GM18858 (cell line): Measurements from ENCODE around the gene GALNT8.

ENCODE experiments used
- ATAC-seq: cut with Tn5 transposase; IDR thresholded peaks from one replicate; pipeline ENCODE4 v1.9.1; 2021; ENCODE audit not compliant: unreplicated experiment

Gene GALNT8

GRCh38 chr12:4794491-4794890 lies 74.3 kb downstream of the GALNT8 start:
- ATAC-seq, result no peak

DNA sequence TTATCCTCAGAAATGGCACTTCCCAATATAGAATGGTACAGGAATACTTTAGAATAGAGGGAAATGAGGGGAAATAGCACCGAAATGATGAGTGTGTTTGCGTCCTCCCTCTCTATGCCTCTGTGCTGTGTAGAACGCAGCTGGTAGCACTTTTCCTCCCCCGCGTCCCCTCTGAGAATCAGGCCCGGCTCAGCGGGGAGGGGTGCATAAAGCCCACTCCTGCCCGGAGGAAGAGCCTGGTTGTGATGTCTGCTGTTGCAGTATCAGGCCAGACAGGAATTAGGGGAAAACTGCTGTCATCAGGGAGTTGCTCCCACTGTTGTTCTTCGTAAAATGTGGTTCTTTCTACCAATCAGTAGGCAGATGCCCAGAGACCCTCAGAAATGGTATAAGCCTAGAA lies 76.0 kb downstream of the GALNT8 start:
- ATAC-seq, result no peak

GRCh38 chr12:4796694-4797482 lies 76.7 kb downstream of the GALNT8 start:
- no peak for ATAC-seq

DNA sequence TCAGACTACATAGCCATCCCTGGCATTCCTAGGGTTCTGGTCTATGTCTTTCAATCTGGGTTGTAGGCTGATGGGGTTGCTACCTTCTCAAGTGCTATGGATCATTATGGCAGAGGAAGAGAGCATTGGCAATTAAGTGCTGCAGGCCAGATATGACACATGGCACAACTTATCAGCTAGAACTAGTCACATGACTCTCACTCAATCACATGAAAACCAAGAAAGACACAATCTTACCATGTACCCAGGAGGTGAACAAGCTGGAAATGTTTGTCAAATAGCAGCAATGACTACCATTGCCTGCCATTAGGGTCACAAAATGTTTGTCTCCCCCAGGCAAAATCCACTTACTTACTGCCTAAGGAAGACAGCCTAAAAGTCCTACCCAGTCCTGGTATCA lies 80.4 kb downstream of the GALNT8 start:
- no peak for ATAC-seq

DNA sequence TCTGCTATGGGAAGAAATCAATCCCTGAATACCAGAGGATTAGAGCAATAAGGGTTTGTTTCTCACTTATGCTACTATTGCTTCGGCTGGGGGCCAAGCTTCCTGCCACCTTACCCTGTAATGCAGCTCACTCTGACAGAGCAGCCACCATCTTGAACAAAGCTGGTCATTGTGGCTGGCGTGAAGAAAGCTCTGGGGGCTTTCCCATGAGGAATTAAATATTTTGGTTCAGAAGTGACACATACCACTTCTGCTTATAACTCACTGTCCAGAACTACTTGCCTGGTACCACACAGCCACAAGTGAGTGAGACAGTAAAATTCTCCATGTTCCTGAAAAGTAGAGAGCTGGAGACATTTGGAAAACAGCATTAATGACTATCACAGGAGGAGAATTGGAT lies 82.6 kb downstream of the GALNT8 start:
- ATAC-seq, result no peak

- no peak for ATAC-seq
Measured at GRCh38 chr12:4806439-4807115, 86.4 kb downstream of the GALNT8 start.

GRCh38 chr12:4807116-4807783 lies 87.0 kb downstream of the GALNT8 start:
- no peak for ATAC-seq

- ATAC-seq, result no peak
Measured at GRCh38 chr12:4807813-4808212, 87.6 kb downstream of the GALNT8 start.

GRCh38 chr12:4809013-4809448 lies 88.8 kb downstream of the GALNT8 start:
- no peak for ATAC-seq

- no peak for ATAC-seq
Measured at GRCh38 chr12:4809449-4810218, 89.4 kb downstream of the GALNT8 start.

GRCh38 chr12:4810219-4810671 lies 90.0 kb downstream of the GALNT8 start:
- ATAC-seq, result no peak

- ATAC-seq, result no peak
Measured at GRCh38 chr12:4812624-4813327, 92.6 kb downstream of the GALNT8 start.

- ATAC-seq, result no peak
Measured at GRCh38 chr12:4813741-4814140, 93.5 kb downstream of the GALNT8 start.

DNA sequence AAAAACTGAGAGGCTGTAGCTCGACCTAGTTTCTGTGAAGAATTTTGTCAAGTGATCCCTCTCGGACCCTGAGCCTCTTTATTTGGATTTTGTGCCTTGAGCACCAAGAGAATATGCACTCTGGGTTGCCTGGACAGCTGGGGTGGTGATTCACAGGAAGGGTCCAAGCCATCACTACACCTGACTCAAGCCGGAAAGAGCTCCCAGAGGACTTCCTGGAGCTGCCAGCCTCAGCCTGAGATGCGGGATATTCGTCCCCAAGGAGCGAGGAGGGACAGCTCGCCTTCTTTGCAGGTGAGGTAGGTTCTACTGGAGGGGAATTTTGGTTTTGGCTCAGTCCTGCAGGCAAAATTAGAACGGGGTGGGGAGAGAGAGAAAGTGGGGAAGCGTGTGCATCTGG lies 94.3 kb downstream of the GALNT8 start:
- no peak for ATAC-seq

GRCh38 chr12:4816744-4817525 lies 96.7 kb downstream of the GALNT8 start:
- no peak for ATAC-seq

GRCh38 chr12:4817880-4818279 lies 97.7 kb downstream of the GALNT8 start:
- ATAC-seq, result no peak

DNA sequence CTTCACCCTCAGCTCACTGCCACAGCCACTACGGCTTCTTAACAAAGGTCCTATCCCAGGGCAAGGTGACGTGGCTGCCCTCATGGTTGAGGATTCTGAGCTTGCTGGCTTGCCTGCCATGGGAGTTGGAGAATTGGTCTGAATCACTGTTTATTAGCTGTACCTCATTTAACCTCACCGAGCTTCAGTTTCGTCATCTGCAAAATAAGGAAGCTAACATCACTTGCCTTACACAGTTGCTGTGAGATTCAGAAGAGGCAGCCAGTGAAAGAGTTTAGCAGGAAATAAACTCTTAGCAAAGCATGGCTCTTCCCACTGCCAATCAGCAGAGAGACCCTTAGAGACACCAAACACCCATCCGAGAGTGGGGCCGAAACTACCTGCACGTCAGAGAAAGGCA lies 99.5 kb downstream of the GALNT8 start:
- no peak for ATAC-seq

GRCh38 chr12:4820971-4821370 lies 100.8 kb downstream of the GALNT8 start:
- no peak for ATAC-seq
